Esophagus muscularis mucosa (tissue), 4 donors: Measurements from ENCODE around the gene SLC29A3. TPM values are rescaled to one million over a fixed set of nuclear protein-coding genes. Genes with fewer than 3 reads are reported as not detected.

Experiments
- DNase-seq: peaks from one replicate; pipeline ENCODE4 v3.0.0-alpha.2; 2017; ENCODE audit errors: extremely low spot score
- H3K27ac ChIP-seq, 4 donors: fragments of 200-600 bp; sonication (generic); replicated peaks in 1 of 4; 1 replicate in 3 of 4; 2 replicates in 1 of 4; pipeline ENCODE4 v1.5.1; 2016 to 2019; ENCODE audit warnings: mild to moderate bottlenecking in 1 of 4
- H3K27me3 ChIP-seq, 4 donors: fragments of 200-600 bp; sonication (generic); one replicate each; pipeline versions ENCODE4 v1.5.1 to v1.6.0; 2016 to 2019
- H3K36me3 ChIP-seq, 4 donors: fragments of 200-600 bp; sonication (generic); one replicate each; pipeline ENCODE4 v1.5.1; 2016 to 2019
- H3K4me1 ChIP-seq, 4 donors: fragments of 200-600 bp; sonication (generic); one replicate each; pipeline ENCODE4 v1.5.1; 2016 to 2019
- H3K4me3 ChIP-seq, 4 donors: fragments of 200-600 bp; sonication (generic); 1 replicate in 2 of 4; 2 replicates in 2 of 4; pipeline ENCODE4 v1.5.1; 2016 to 2019; ENCODE audit warnings: mild to moderate bottlenecking in 4 of 4, moderate library complexity in 1 of 4
- H3K9me3 ChIP-seq, 4 donors: fragments of 200-600 bp; sonication (generic); 1 replicate in 3 of 4; 2 replicates in 1 of 4; pipeline ENCODE4 v1.5.1; 2016 to 2019
- EP300 ChIP-seq: sonication (generic); formaldehyde crosslinking; IDR thresholded peaks from one replicate; pipeline ENCODE4 v1.6.1; 2017; ENCODE audit warnings: antibody characterized with exemption
- POLR2A ChIP-seq: fragments of 450-650 bp; IDR thresholded peaks from one replicate; pipeline ENCODE4 v1.6.1; 2017; ENCODE audit warnings: antibody characterized with exemption, moderate library complexity, mild to moderate bottlenecking, low read depth
- POLR2AphosphoS5 ChIP-seq, 2 donors: sonication (generic); formaldehyde crosslinking; IDR thresholded peaks; one replicate each; pipeline ENCODE4 v1.6.1; 2017; ENCODE audit warnings: antibody characterized with exemption in 2 of 2
- WGBS: methylation state at CpG from one replicate; pipeline ENCODE4 v1.1.5; 2018; 5-methylcytosine and 5-hydroxymethylcytosine counted together
- intact Hi-C: fragments of 100-400 bp; cut with DNase I; formaldehyde crosslinking; loops from one replicate; pipeline ENCODE4 v1.15.1; 2023
- total RNA-seq, 4 donors: library from RNA; depleted of rRNA; stranded (reverse); fragments of >200 nt; gene quantifications; one replicate each; pipeline versions ENCODE4 v1.1.0 to v1.2.1, GENCODE V29; 2016
- TF ChIP-seq, protein P1 (sequence below), 3 experiments: fragments of 200-600 bp in 2 of 3; fragments of 450-650 bp in 1 of 3; sonication (generic) in 2 of 3; IDR thresholded peaks; one replicate each; pipeline ENCODE4 v1.5.1; 2017 to 2019; ENCODE audit warnings: antibody characterized with exemption in 3 of 3, mild to moderate bottlenecking in 2 of 3, moderate library complexity in 1 of 3

The SLC29A3 gene
- total RNA-seq, 4 donors from 2014 or later, result 4.0 to 6.9 (median 5.0) TPM

DNA sequence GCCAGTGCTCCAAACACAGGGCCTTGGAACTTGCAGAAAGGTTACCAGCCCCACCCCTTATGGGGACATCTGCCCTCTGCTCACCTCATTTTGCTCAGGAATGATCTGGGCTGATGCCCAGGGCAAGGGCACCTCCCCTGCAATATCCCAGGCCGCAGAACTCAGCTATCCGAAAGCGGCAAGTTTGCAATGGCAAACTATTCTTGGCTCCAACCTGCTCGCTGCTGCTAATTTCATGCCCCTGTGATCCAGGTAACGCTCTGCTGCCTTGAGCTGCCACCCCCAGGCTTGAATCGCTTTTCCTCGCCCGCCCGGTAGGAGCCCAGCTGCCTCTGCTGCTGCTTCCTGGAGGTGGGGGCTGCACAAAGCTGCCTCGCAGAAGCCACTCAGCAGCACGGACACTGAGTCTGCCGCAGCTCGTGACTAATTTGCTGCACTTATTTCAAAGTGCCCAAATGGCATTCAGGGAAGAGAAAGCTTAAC is 18.2 kb downstream of the SLC29A3 start:
- no peak for DNase-seq
- 95% methylated on average over 9 of the region's 13 CpGs for WGBS
- TF ChIP-seq POLR2AphosphoS5 (IDR thresholded peaks at IDR 0.05) (no peak), EP300 (no peak), POLR2A (no peak)
- TF ChIP-seq, protein P1, sequence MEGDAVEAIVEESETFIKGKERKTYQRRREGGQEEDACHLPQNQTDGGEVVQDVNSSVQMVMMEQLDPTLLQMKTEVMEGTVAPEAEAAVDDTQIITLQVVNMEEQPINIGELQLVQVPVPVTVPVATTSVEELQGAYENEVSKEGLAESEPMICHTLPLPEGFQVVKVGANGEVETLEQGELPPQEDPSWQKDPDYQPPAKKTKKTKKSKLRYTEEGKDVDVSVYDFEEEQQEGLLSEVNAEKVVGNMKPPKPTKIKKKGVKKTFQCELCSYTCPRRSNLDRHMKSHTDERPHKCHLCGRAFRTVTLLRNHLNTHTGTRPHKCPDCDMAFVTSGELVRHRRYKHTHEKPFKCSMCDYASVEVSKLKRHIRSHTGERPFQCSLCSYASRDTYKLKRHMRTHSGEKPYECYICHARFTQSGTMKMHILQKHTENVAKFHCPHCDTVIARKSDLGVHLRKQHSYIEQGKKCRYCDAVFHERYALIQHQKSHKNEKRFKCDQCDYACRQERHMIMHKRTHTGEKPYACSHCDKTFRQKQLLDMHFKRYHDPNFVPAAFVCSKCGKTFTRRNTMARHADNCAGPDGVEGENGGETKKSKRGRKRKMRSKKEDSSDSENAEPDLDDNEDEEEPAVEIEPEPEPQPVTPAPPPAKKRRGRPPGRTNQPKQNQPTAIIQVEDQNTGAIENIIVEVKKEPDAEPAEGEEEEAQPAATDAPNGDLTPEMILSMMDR (IDR thresholded peaks at IDR 0.05), result no peak
- Histone ChIP-seq H3K27me3 (no peaks in the 10 kb centered on the region), H3K9me3 (no peaks in the 10 kb centered on the region), H3K27ac (no peak overlapping the region), H3K36me3 (peaks cover 0 to 39% (median 17%) of the 10 kb centered on the region in 4 donors), H3K4me1 (peaks cover 0 to 3% (median 0%) of the 10 kb centered on the region in 4 donors), H3K4me3 (no peak overlapping the region)
- intact Hi-C loops, result no loop called here

DNA sequence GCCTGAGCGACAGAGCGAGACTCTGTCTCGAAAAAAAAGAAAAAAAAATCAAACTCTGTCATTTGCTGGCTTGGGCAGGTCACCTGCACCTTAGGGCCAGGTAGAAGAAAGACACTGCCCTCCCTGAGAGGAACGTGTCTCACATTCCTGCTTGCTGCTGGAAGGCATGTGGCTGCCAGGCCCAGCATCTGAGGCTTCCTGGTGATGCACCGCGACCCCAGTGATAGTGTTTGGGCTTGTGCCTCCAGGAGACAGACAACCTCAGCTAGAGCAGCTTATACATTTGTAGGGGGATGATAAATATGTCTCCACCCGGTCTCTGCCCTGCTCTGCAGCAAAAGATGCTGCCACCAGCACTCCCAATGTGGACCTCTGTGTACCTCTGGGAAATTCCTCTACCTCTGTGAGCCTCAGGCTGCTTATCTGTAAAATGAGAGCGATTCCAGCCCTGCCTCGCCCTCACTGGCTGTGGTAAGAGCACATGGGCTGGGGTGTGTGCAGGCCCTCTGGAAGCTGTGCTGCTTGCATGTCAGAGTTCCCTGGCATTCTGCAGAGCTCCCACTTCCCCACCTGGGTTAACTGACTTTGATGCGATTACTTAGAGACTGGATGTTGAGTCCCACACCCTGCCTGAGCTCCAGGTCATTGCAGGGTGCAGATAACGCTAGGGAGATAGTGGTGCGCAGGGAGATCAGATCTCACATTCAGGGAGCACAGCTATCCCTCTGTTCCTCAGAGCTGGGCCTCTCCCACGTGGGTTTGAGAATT is 19.9 kb downstream of the SLC29A3 start:
- intact Hi-C loops, result no loop called here
- H3K27me3 ChIP-seq, result no peaks in the 10 kb centered on the region
- H3K4me1 ChIP-seq, result peaks cover 0 to 15% (median 13%) of the 10 kb centered on the region in 4 donors
- H3K9me3 ChIP-seq, result no peaks in the 10 kb centered on the region
- no peak overlapping the region for H3K4me3 ChIP-seq
- DNase-seq, result no peak
- no peak overlapping the region for H3K27ac ChIP-seq
- TF ChIP-seq POLR2A (no peak), EP300 (no peak), POLR2AphosphoS5 (IDR thresholded peaks at IDR 0.05) (no peak)
- TF ChIP-seq, protein P1 (IDR thresholded peaks at IDR 0.05), result no peak
- WGBS, result 92% methylated on average over 11 of the region's 13 CpGs
- peaks cover 0 to 33% (median 17%) of the 10 kb centered on the region in 4 donors for H3K36me3 ChIP-seq

DNA sequence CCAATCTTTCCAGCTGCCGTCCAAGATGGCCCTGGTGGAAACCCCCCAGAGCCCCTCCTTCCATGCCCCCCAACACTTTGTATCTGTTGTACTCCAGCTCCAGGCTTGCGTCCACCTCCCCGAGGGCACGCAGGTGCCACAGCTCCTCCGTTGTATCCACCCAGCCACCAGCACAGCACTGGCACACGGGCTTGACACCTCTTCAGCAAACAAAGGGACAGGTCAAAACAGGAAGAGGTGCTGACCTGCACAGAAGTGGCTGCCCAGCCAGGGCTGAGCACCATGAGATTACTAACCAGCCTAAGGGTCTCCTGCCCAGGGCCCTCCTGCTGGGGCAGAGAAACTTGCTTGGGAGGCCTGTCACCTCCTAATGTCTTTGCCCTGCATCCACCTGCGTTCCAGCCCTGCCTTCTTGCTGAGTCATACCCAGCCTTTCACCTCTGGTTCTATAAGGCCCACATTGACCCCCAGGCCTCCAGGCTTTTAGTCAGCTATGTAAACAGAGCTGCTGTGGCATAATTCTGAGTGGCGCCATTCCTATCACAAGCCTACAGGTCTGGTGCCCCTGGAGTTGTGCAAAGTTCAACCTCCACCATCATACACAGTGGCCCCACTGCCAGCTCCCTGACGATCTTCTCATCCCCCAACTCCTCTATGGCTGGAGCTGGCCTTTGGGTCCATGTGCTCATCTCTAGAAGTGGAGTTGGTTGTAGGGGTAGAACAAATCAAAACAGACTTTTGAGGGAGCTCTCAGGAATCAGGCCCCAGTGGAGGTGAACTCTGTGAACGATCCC is 20.9 kb downstream of the SLC29A3 start:
- intact Hi-C loops, result no loop called here
- Histone ChIP-seq H3K4me3 (no peak overlapping the region), H3K36me3 (peaks cover 0 to 33% (median 17%) of the 10 kb centered on the region in 4 donors), H3K27me3 (no peaks in the 10 kb centered on the region), H3K4me1 (peaks cover 0 to 18% (median 14%) of the 10 kb centered on the region in 4 donors), H3K27ac (no peak overlapping the region), H3K9me3 (no peaks in the 10 kb centered on the region)
- no peak for DNase-seq
- 99% methylated on average over 10 of the region's 10 CpGs for WGBS
- no peak for TF ChIP-seq POLR2AphosphoS5 (IDR thresholded peaks at IDR 0.05)
- TF ChIP-seq, protein P1 (IDR thresholded peaks at IDR 0.05), result no peak
- no peak for TF ChIP-seq POLR2A
- no peak for TF ChIP-seq EP300

DNA sequence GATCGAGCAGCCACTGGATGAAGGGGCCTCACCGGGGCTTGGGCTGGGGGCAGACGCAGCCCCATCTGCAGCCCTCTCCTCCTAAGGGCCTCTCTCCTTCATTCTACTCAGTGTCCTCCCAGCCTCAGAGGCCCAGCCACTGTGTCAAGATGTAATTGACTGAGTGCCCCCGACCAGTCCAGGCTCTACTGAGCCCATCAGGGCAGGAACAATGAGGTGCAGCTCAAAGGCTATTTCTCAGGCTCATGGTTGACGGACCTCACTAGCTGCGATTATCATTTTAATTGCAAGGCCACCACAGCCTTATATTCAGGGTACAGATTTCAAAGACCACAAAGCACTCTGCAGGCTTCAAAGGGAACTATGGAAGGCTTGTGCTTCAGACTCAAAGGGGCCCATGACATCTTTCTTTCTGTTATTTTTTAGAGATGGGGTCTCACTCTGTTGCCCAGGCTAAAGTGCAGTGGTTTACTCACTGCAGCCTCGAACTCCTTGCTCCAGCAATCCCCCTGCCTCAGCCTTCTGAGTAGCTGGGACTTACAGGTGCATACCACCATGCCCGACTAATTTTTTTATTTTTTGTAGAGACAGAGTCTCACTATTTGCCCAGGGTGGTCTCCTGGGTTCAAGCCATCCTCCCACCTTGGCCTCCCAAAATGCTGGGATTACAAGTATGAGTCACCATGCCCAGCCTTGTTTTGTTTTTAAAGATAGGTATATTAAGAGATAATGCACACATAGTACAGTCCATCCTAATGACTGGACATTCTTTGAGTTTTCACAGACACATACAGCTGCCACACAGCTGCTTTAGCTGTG is 23.7 kb downstream of the SLC29A3 start:
- no peak overlapping the region for H3K27ac ChIP-seq
- TF ChIP-seq, protein P1 (IDR thresholded peaks at IDR 0.05), result no peak
- TF ChIP-seq POLR2AphosphoS5 (IDR thresholded peaks at IDR 0.05) (no peak), EP300 (no peak), POLR2A (no peak)
- H3K36me3 ChIP-seq, result peaks cover 0 to 35% (median 17%) of the 10 kb centered on the region in 4 donors
- intact Hi-C loops, result no loop called here
- 93% methylated on average over 6 of the region's 8 CpGs for WGBS
- H3K9me3 ChIP-seq, result no peaks in the 10 kb centered on the region
- H3K4me3 ChIP-seq, result no peak overlapping the region
- H3K27me3 ChIP-seq, result no peaks in the 10 kb centered on the region
- DNase-seq, result no peak
- peaks cover 0 to 18% (median 14%) of the 10 kb centered on the region in 4 donors for H3K4me1 ChIP-seq
